22Rv1 (cell line): ENCODE results near the gene FN3KRP.
A peak's percentile ranks its signal among the peaks of the same experiment; 100 is the strongest.

Experiments
- H3K27ac ChIP-seq: fragments of 450-650 bp; 2 replicates; pipeline ENCODE4 v1.5.1; 2017
- ZFX ChIP-seq: fragments of 450-650 bp; IDR thresholded peaks from 2 replicates; pipeline ENCODE4 v1.6.1; 2017; ENCODE audit warnings: antibody characterized with exemption, borderline replicate concordance
- TF ChIP-seq, protein P1 (sequence below): fragments of 450-650 bp; IDR thresholded peaks from 2 replicates; pipeline ENCODE4 v1.5.1; 2017; ENCODE audit warnings: mild to moderate bottlenecking

FN3KRP gene

GRCh38 chr17:82683534-82683933, 33.0 kb upstream of the FN3KRP start:
- H3K27ac ChIP-seq, result peak overlapping the region; percentile 81

GRCh38 chr17:82684228-82684841, 32.2 kb upstream of the FN3KRP start:
- peak overlapping the region; percentile 81 for H3K27ac ChIP-seq
- TF ChIP-seq, protein P1, sequence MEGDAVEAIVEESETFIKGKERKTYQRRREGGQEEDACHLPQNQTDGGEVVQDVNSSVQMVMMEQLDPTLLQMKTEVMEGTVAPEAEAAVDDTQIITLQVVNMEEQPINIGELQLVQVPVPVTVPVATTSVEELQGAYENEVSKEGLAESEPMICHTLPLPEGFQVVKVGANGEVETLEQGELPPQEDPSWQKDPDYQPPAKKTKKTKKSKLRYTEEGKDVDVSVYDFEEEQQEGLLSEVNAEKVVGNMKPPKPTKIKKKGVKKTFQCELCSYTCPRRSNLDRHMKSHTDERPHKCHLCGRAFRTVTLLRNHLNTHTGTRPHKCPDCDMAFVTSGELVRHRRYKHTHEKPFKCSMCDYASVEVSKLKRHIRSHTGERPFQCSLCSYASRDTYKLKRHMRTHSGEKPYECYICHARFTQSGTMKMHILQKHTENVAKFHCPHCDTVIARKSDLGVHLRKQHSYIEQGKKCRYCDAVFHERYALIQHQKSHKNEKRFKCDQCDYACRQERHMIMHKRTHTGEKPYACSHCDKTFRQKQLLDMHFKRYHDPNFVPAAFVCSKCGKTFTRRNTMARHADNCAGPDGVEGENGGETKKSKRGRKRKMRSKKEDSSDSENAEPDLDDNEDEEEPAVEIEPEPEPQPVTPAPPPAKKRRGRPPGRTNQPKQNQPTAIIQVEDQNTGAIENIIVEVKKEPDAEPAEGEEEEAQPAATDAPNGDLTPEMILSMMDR, result no peak
- TF ChIP-seq ZFX, result no peak

More at GRCh38 chr17:82683534-82683933, 33.0 kb upstream of the FN3KRP start:
- TF ChIP-seq, protein P1, result no peak
- no peak for TF ChIP-seq ZFX

DNA sequence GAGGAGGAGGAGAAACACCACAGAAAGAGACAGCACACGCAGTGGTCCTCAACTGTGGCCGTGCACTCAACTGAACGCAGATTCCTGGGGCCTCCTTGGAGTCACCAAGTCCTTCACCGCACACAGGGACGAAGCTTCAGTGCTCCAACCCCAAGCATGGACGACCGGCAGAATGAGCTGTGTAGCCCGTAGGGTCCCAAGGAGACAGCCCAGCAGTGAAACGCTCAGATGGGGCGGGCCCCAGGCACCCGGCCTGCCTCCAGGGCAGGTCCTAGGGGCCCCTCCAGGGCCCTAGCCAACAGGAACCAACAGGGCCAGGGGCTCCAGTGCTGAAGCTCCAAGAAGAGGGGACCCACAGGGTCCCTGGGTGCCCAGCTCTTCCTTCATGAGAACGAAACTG, 31.2 kb upstream of the FN3KRP start:
- peak overlapping the region; percentile 34 for H3K27ac ChIP-seq
- TF ChIP-seq, protein P1, result no peak
- TF ChIP-seq ZFX, result no peak

DNA sequence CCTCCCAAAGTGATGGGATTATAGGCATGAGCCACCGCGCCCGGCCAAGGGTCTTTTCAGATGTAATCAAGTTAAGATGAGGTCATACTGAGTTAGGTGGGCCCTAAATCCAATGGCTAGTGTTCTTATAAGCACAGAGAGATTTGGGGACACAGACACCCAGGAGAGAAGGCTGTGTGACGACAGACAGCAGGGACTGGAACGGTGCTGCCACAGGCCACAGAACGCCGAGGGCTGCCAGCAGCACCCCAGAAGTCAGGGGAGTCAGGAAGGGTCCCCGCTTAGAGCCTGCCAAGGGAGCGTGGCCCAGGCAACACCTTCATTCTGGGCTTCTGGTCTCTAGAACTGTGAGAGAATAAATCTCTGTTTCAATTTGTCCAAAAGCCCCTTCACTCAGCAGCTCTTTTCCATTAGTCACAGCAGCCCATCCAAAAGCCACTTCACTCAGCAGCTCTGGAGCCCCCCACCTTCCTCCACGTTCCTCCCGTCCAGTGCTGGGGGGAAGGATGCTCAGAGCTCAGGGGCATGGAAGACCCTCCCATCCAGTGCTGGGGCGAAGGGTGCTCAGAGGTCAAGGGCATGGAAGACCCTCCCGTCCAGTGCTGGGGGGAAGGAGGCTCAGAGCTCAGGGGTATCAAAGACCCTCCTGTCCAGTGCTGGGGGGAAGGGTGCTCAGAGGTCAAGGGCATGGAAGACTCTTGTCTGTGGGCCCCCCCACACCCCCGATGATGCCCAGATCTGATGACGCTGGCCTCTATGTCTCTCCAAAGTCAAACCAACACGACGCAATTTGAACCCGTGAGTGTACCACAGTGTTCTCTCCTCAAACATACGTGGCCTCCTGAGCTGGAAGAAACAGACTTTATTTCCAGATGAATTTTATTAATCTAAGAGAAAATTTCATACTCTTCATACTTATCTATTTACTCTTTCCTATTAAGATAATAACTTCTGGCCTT, 29.9 kb upstream of the FN3KRP start:
- peak overlapping the region; percentile 54 for H3K27ac ChIP-seq
- no peak for TF ChIP-seq ZFX
- TF ChIP-seq, protein P1, result no peak

- H3K27ac ChIP-seq, result peak overlapping the region; percentile 54
These were observed 29.1 kb upstream of the FN3KRP start for GRCh38 chr17:82687375-82687861.

DNA sequence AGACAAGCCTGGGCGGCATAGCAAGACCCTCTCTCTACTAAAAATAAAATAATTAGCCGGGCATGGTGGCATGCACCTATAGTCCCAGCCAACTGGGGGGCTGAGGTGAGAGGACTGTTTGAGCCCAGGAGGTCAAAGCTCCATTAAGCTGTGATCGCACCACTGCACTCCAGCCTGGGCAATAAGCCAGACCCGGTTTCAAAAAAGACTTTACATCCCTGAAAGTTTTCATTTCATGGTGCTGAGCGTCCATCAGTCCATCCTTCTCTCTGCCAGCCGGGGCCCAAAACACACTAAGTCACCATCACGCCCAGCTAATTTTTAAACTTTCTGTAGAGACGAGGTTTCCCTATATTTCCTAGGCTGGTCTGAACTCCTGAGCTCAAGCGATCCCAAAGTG, 28.6 kb upstream of the FN3KRP start:
- peak overlapping the region; percentile 54 for H3K27ac ChIP-seq
- TF ChIP-seq ZFX, result no peak
- TF ChIP-seq, protein P1, result no peak

More at GRCh38 chr17:82687375-82687861, 29.1 kb upstream of the FN3KRP start:
- no peak for TF ChIP-seq ZFX
- TF ChIP-seq, protein P1, result no peak

- no peak overlapping the region for H3K27ac ChIP-seq
- TF ChIP-seq ZFX, result no peak
- TF ChIP-seq, protein P1, result no peak
These were observed 27.4 kb upstream of the FN3KRP start for GRCh38 chr17:82689077-82689476.
